Kidney (tissue), 14 donors: ENCODE measurements around the gene SPATA12. TPM values are rescaled to one million over a fixed set of nuclear protein-coding genes. Genes with fewer than 3 reads are reported as not detected.

Source experiments
- DNase-seq, 5 donors: peaks; one replicate each; pipeline ENCODE4 v3.0.0-alpha.2; 2013 to 2020
- FAIRE-seq: peaks from 2 replicates; lab custom pipeline; 2012; peaks lifted over from hg19 to GRCh38; lab: Jason Lieb, UNC
- H3K27ac ChIP-seq, 2 donors: one replicate each; pipeline ENCODE4 v1.7.0; 2013; ENCODE audit warnings: low read depth in 2 of 2, low read length in 2 of 2, inconsistent platforms in 1 of 2
- H3K27me3 ChIP-seq: one replicate; pipeline ENCODE4 v1.7.1; 2013; ENCODE audit warnings: low read length, inconsistent platforms; ENCODE audit not compliant: control insufficient read depth, insufficient read depth
- H3K36me3 ChIP-seq, 3 donors: one replicate each; pipeline versions ENCODE4 v1.7.0 to v1.7.1; 2013; ENCODE audit warnings: low read length in 3 of 3, control low read depth in 1 of 3, inconsistent platforms in 1 of 3; ENCODE audit not compliant: insufficient read depth in 3 of 3, control insufficient read depth in 2 of 3
- H3K4me1 ChIP-seq, 3 donors: one replicate each; pipeline versions ENCODE4 v1.7.0 to v1.7.1; 2013; ENCODE audit warnings: low read length in 3 of 3, inconsistent platforms in 1 of 3, low read depth in 1 of 3; ENCODE audit not compliant: control insufficient read depth in 2 of 3, insufficient read depth in 2 of 3
- H3K4me3 ChIP-seq, 3 donors: one replicate each; pipeline versions ENCODE4 v1.7.0 to v1.8.1; 2013; ENCODE audit warnings: low read length in 3 of 3, control low read depth in 1 of 3, inconsistent platforms in 1 of 3
- H3K9ac ChIP-seq, 3 donors: one replicate each; pipeline versions ENCODE4 v1.7.0 to v1.7.1; 2013; ENCODE audit warnings: low read length in 3 of 3, control low read depth in 1 of 3, inconsistent platforms in 1 of 3
- H3K9me3 ChIP-seq, 3 donors: one replicate each; pipeline versions ENCODE4 v1.7.0 to v1.7.1; 2013; ENCODE audit warnings: low read length in 3 of 3, control low read depth in 1 of 3, inconsistent platforms in 1 of 3; ENCODE audit not compliant: control insufficient read depth in 2 of 3, insufficient read depth in 1 of 3
- intact Hi-C: fragments of 100-400 bp; cut with DNase I; formaldehyde crosslinking; loops from one replicate; pipeline ENCODE4 v1.11.1; 2022
- polyA plus RNA-seq: library from polyadenylated mRNA; stranded (reverse); fragments of 350-450 nt; fragmentation: Illumina TruSeq; extraction: RNeasy Lipid Tissue Mini Kit (QIAGEN cat#74804); gene quantifications from one replicate; pipeline ENCODE4 v1.2.3, GENCODE V29; 2014; ENCODE audit warnings: low read depth, low replicate concordance; ENCODE audit not compliant: insufficient read depth
- total RNA-seq: library from RNA; stranded (reverse); fragmentation: NEBNext Ultra II Directional; extraction: Animal tissue kit (Norgen Biotek cat#: 25700); gene quantifications from one replicate; pipeline ENCODE4 v1.2.1, GENCODE V29; 2021
- TF ChIP-seq, protein P1 (sequence below): IDR thresholded peaks from 3 replicates; pipeline ENCODE4 v1.5.1; 2012; ENCODE audit warnings: mild to moderate bottlenecking, moderate library complexity, borderline replicate concordance; ENCODE audit not compliant: insufficient read depth; ENCODE audit errors: extremely low read depth
- donor health status: control.
- donor health status: control.
- donor health status: control.
- donor health status: control.
- donor health status: control.
- donor health status: DM: yes; HTN: yes; CAD: no.
- donor health status: Normal renal cell carcinoma (clear cell type).

Gene SPATA12
- total and polyA plus RNA-seq, 2 donors from 2014 or later, result not detected

DNA sequence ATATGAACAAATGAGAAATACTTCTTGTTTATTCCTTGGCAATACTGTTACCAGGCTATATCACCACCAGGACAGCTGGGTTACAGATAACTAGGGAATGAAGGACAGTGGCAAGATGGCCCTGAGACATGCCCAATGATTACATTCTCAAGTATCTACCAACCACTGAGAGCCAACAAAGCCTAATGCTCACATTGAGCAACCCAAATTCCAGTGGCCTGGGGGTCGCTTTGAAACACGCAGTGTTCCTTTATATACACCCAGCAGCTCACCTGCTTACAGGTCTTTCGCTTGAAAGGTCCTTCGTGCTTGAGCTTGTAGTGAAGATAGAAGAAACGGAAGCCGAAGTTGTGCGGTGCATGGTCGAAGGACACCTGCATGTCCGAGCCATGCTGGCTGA lies 45.1 kb downstream of the SPATA12 start:
- Histone ChIP-seq H3K9ac (no peak overlapping the region), H3K9me3 (no peaks in the 10 kb centered on the region), H3K4me1 (no peaks in the 10 kb centered on the region), H3K36me3 (peaks cover 0 to 11% (median 4%) of the 10 kb centered on the region in 3 donors), H3K27ac (no peak overlapping the region), H3K4me3 (no peak overlapping the region), H3K27me3 (no peaks in the 10 kb centered on the region)
- no peak for FAIRE-seq
- DNase-seq, result no peak
- intact Hi-C loops, result no loop called here
- TF ChIP-seq, protein P1, sequence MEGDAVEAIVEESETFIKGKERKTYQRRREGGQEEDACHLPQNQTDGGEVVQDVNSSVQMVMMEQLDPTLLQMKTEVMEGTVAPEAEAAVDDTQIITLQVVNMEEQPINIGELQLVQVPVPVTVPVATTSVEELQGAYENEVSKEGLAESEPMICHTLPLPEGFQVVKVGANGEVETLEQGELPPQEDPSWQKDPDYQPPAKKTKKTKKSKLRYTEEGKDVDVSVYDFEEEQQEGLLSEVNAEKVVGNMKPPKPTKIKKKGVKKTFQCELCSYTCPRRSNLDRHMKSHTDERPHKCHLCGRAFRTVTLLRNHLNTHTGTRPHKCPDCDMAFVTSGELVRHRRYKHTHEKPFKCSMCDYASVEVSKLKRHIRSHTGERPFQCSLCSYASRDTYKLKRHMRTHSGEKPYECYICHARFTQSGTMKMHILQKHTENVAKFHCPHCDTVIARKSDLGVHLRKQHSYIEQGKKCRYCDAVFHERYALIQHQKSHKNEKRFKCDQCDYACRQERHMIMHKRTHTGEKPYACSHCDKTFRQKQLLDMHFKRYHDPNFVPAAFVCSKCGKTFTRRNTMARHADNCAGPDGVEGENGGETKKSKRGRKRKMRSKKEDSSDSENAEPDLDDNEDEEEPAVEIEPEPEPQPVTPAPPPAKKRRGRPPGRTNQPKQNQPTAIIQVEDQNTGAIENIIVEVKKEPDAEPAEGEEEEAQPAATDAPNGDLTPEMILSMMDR, result no peak

DNA sequence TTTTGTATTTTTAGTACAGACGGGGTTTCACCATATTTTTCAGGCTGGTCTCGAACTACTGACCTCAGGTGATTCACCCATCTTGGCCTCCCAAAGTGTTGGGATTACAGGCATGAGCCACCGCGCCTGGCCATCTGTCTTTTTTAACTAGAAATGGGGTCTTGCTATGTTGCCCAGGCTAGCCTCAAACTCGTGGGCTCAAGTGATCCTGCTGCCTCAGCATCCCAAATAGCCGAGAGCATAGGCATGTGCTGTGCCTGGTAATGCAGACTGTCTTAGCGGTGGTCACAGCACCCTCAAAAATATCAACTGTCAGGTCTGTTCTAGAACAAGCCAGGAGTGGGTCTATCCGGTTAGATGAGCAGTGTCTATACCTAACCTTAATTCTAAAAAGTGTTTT lies 48.2 kb downstream of the SPATA12 start:
- Histone ChIP-seq H3K27ac (no peak overlapping the region), H3K9ac (no peak overlapping the region), H3K9me3 (no peaks in the 10 kb centered on the region), H3K4me1 (no peaks in the 10 kb centered on the region), H3K27me3 (no peaks in the 10 kb centered on the region), H3K4me3 (no peak overlapping the region), H3K36me3 (peaks cover 0 to 9% (median 0%) of the 10 kb centered on the region in 3 donors)
- TF ChIP-seq, protein P1, result no peak
- intact Hi-C loops, result no loop called here
- DNase-seq, result no peak
- no peak for FAIRE-seq

DNA sequence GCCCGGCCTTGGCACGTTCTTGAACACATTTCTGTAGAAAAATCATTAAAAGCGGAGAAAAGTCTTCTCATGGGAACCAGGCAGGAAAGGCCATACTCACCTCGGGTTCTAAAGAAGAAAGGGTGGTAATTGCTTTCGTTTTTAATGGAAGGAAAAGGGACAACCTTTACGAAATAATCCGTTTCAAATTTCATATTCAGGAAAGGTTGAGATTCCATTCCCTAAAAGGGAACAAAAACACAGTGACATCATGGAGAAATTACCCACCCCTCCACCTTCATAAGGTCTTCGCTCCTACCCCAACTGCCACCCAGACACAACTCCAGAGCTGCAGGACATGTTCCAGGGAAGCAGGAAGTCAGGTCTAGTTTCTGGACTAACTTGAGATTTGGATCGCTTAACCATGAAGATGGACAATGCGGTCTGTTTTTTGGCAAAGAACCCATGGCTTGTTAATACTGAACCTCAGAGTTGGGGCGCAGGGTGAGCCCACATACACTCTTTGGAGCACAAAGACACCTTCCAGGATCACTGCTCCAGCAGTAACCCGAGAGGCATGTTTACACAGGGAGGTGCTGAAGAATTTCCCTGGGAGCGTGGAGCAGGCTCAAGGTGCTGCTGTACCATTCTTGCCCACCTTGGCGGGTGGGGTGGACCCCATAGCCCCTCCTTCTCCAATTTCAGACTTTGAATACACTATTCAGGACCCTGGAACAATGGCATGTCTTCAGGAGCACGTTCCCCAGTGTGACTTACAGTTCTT lies 49.2 kb downstream of the SPATA12 start:
- no peaks in the 10 kb centered on the region for H3K27me3 ChIP-seq
- intact Hi-C loops, result no loop called here
- FAIRE-seq, result no peak

More for the DNA sequence above, 49.2 kb downstream of the SPATA12 start:
- Histone ChIP-seq H3K9me3 (no peaks in the 10 kb centered on the region), H3K4me3 (no peak overlapping the region), H3K4me1 (no peaks in the 10 kb centered on the region), H3K27ac (no peak overlapping the region), H3K36me3 (peaks cover 0 to 9% (median 4%) of the 10 kb centered on the region in 3 donors), H3K9ac (no peak overlapping the region)
- TF ChIP-seq, protein P1, result no peak
- DNase-seq, result no peak
